Endodermal cell (in vitro differentiated cells): ENCODE measurements around the gene UFSP2. TPM values are rescaled to one million over a fixed set of nuclear protein-coding genes. Genes with fewer than 3 reads are reported as not detected.

Experiments used
- DNase-seq: peaks from one replicate; pipeline ENCODE4 v3.0.0-alpha.2; 2017
- H3K27ac ChIP-seq: 2 replicates; pipeline ENCODE4 v1.5.1; 2013; ENCODE audit warnings: mild to moderate bottlenecking, low read depth, low read length, moderate library complexity
- H3K27me3 ChIP-seq: 2 replicates; pipeline ENCODE4 v1.6.1; 2013; ENCODE audit warnings: mild to moderate bottlenecking, low read length, moderate library complexity; ENCODE audit not compliant: insufficient read depth, control insufficient read depth, poor library complexity, severe bottlenecking
- H3K36me3 ChIP-seq: 2 replicates; pipeline ENCODE4 v1.7.0; 2013; ENCODE audit warnings: mild to moderate bottlenecking, low read length, moderate library complexity; ENCODE audit not compliant: control insufficient read depth, insufficient read depth
- H3K4me1 ChIP-seq: one replicate; pipeline ENCODE4 v1.7.0; 2013; ENCODE audit warnings: low read length; ENCODE audit not compliant: control insufficient read depth, insufficient read depth
- H3K4me3 ChIP-seq: 2 replicates; pipeline ENCODE4 v1.5.1; 2013; ENCODE audit warnings: mild to moderate bottlenecking, low read length, moderate library complexity
- H3K9ac ChIP-seq: 2 replicates; pipeline ENCODE4 v1.6.1; 2013; ENCODE audit warnings: mild to moderate bottlenecking, low read length, moderate library complexity; ENCODE audit not compliant: poor library complexity, severe bottlenecking; ENCODE audit errors: extremely low read depth
- H3K9me3 ChIP-seq: 2 replicates; pipeline ENCODE4 v1.6.1; 2013; ENCODE audit warnings: mild to moderate bottlenecking, low read length, moderate library complexity; ENCODE audit not compliant: control insufficient read depth
- H3K27ac Mint-ChIP-seq: 2 replicates; pipeline ENCODE4 v1.8.0; 2020; ENCODE audit warnings: mixed read lengths
- H3K27me3 Mint-ChIP-seq: 2 replicates; pipeline ENCODE4 v1.8.0; 2021; ENCODE audit warnings: mild to moderate bottlenecking, mixed read lengths; ENCODE audit not compliant: insufficient read depth
- H3K36me3 Mint-ChIP-seq: 2 replicates; pipeline ENCODE4 v1.8.0; 2020; ENCODE audit warnings: low read depth, mixed read lengths
- H3K4me1 Mint-ChIP-seq: 2 replicates; pipeline ENCODE4 v1.8.0; 2020; ENCODE audit warnings: mixed read lengths
- H3K4me3 Mint-ChIP-seq: 2 replicates; pipeline ENCODE4 v1.8.0; 2020; ENCODE audit warnings: mild to moderate bottlenecking, moderate library complexity, mixed read lengths
- H3K9me3 Mint-ChIP-seq: 2 replicates; pipeline ENCODE4 v1.8.0; 2020; ENCODE audit warnings: mild to moderate bottlenecking, mixed read lengths
- WGBS, 2 experiments: methylation state at CpG; one replicate each; pipeline versions ENCODE4 v1.1.5 to v1.1.7; 2013; ENCODE audit warnings: missing lambda C conversion rate in 2 of 2, mixed read lengths in 1 of 2; ENCODE audit not compliant: insufficient coverage in 1 of 2, insufficient read length in 1 of 2; 5-methylcytosine and 5-hydroxymethylcytosine counted together
- total RNA-seq, 2 donors: library from RNA; stranded (reverse); fragmentation: NEBNext Ultra II Directional in 1 of 2; extraction: Animal tissue kit (Norgen Biotek cat#: 25700) in 1 of 2; gene quantifications; 2 replicates in 1 of 2; 3 replicates in 1 of 2; pipeline ENCODE4 v1.2.1, GENCODE V29; 2021
- TF ChIP-seq, protein P1 (sequence below): fragments of 200-600 bp; sonication (generic); conservative IDR thresholded peaks from 2 replicates; pipeline ENCODE4 v1.5.0; 2021; ENCODE audit warnings: antibody characterized with exemption, mild to moderate bottlenecking

The UFSP2 gene
- total RNA-seq, 2 donors from 2014 or later = 23.3 to 24.7 TPM

DNA sequence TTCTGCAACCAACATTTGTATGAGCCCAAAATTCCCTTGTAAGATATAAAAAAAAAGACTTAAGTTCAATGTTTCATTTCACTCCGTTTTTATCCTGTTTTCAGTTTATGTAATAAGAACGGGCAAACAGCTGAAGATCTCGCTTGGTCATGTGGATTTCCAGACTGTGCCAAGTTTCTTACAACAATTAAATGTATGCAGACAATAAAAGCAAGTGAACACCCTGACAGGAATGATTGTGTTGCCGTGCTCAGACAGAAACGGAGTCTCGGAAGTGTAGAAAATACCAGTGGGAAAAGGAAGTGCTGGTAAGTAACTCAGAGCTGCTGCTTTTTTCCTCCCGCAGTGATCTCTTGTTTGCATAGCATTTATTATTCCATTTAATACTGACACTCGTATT is 26.3 kb downstream of the UFSP2 start:
- Histone ChIP-seq H3K27me3 (peaks cover 11% of the 10 kb centered on the region), H3K9ac (no peak overlapping the region), H3K27ac (no peak overlapping the region), H3K4me1 (no peaks in the 10 kb centered on the region), H3K36me3 (peaks cover 40% of the 10 kb centered on the region), H3K4me3 (no peak overlapping the region), H3K9me3 (no peaks in the 10 kb centered on the region)
- DNase-seq = no peak
- Mint-ChIP-seq H3K27me3 (peaks cover 11% of the 10 kb centered on the region), H3K36me3 (peaks cover 32% of the 10 kb centered on the region), H3K27ac (no peak overlapping the region), H3K9me3 (no peaks in the 10 kb centered on the region), H3K4me3 (no peak overlapping the region), H3K4me1 (peaks cover 5% of the 10 kb centered on the region)
- TF ChIP-seq, protein P1, sequence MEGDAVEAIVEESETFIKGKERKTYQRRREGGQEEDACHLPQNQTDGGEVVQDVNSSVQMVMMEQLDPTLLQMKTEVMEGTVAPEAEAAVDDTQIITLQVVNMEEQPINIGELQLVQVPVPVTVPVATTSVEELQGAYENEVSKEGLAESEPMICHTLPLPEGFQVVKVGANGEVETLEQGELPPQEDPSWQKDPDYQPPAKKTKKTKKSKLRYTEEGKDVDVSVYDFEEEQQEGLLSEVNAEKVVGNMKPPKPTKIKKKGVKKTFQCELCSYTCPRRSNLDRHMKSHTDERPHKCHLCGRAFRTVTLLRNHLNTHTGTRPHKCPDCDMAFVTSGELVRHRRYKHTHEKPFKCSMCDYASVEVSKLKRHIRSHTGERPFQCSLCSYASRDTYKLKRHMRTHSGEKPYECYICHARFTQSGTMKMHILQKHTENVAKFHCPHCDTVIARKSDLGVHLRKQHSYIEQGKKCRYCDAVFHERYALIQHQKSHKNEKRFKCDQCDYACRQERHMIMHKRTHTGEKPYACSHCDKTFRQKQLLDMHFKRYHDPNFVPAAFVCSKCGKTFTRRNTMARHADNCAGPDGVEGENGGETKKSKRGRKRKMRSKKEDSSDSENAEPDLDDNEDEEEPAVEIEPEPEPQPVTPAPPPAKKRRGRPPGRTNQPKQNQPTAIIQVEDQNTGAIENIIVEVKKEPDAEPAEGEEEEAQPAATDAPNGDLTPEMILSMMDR = no peak
- WGBS, 2 experiments = 91 to 97% methylated on average over 5 to 8 of the region's 8 CpGs

DNA sequence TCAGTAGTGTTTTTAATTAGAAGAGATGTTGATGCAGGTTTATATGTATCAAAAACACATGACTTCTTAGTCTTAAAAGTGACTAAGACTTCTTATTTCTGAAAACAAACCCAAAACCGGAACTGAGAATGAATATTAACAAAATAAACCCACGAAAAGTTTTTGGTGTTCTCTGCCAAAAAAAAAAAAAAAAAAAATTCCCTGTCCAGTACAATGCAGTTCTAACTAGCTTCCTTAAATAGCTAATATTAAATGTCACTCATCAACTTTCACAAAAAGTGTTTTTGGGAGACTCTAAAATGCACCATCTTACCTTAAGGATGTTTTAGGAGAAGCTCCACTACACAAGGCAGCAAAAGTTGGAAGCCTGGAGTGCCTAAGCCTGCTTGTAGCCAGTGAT is 27.1 kb downstream of the UFSP2 start:
- TF ChIP-seq, protein P1 = no peak
- H3K4me1 Mint-ChIP-seq = peaks cover 5% of the 10 kb centered on the region
- H3K9me3 Mint-ChIP-seq = no peaks in the 10 kb centered on the region
- H3K36me3 ChIP-seq = peaks cover 39% of the 10 kb centered on the region
- H3K4me3 ChIP-seq = no peak overlapping the region
- peaks cover 11% of the 10 kb centered on the region for H3K27me3 ChIP-seq
- H3K9me3 ChIP-seq = no peaks in the 10 kb centered on the region
- no peaks in the 10 kb centered on the region for H3K4me1 ChIP-seq
- H3K27ac ChIP-seq = no peak overlapping the region
- DNase-seq = no peak
- no peak overlapping the region for H3K4me3 Mint-ChIP-seq
- H3K36me3 Mint-ChIP-seq = peaks cover 28% of the 10 kb centered on the region
- no peak overlapping the region for H3K9ac ChIP-seq
- WGBS, 2 experiments = 93% methylated on average over 2 of the region's 2 CpGs; no CpG with 5 or more reads in 1 of the 2 experiments
- H3K27me3 Mint-ChIP-seq = peaks cover 11% of the 10 kb centered on the region
- H3K27ac Mint-ChIP-seq = no peak overlapping the region

DNA sequence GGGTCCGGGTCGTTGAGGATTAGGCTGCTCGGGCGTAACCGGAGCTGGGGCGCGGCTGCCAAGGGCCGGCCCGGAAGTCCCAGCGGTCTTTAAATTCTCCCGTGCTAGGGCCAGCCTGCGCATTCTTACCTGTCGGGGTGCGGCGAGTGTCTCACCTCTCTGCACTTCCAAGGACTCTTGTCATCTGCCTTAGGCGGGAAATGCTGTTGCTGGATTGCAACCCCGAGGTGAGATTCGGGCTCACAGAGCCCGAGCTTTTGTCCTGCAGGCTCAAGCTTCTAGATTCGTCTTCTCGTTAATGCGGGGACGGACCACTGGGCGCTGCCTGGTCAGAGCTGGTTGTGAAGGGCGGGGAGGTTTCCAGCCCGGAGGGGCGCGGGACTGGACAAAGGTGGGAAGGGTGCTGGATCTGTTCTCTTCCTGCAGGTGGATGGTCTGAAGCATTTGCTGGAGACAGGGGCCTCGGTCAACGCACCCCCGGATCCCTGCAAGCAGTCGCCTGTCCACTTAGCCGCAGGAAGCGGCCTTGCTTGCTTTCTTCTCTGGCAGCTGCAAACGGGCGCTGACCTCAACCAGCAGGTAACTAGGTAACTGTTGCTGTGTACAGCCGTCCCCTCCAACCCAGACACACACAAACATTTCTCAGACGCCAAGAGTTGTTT is 28.9 kb downstream of the UFSP2 start, which contains the start of gene ANKRD37:
Gene ANKRD37 (plus strand): TSS at position 118 of the 662 bp plus-strand sequence. CDS start 83 bp downstream, at position 201.
- WGBS, 2 experiments = 4 to 7% methylated on average over 20 to 38 of the region's 38 CpGs
- TF ChIP-seq, protein P1 = peak; percentile 50

More for the DNA sequence above, 28.9 kb downstream of the UFSP2 start, which contains the start of gene ANKRD37:
- H3K27me3 Mint-ChIP-seq = peaks cover 11% of the 10 kb centered on the region
- H3K4me3 Mint-ChIP-seq = peak within 1 kb of the TSS; percentile 74
- H3K9me3 ChIP-seq = no peaks in the 10 kb centered on the region
- H3K4me3 ChIP-seq = peak within 1 kb of the TSS; percentile 87
- H3K4me1 Mint-ChIP-seq = peaks cover 5% of the 10 kb centered on the region
- H3K27ac Mint-ChIP-seq = peak within 1 kb of the TSS; percentile 95
- no peaks in the 10 kb centered on the region for H3K4me1 ChIP-seq
- peaks cover 11% of the 10 kb centered on the region for H3K27me3 ChIP-seq
- no peaks in the 10 kb centered on the region for H3K9me3 Mint-ChIP-seq
- peak within 1 kb of the TSS; percentile 80 for H3K9ac ChIP-seq
- H3K36me3 ChIP-seq = peaks cover 29% of the 10 kb centered on the region
- H3K27ac ChIP-seq = peak within 1 kb of the TSS; percentile 75
- DNase-seq = no peak
- peaks cover 14% of the 10 kb centered on the region for H3K36me3 Mint-ChIP-seq
